GM12891 (cell line): ENCODE data around the gene UBE3D.
"Not testable (repeated sequence)": the region's sequence is repeated elsewhere in the genome, so short reads cannot be mapped to it uniquely, and the experiment has no call there.

ENCODE experiments used
- DNase-seq: peaks from one replicate; pipeline ENCODE4 v3.0.0; 2011; ENCODE audit warnings: low spot score; ENCODE audit not compliant: insufficient read length
- FAIRE-seq: peaks from 2 replicates; lab custom pipeline; 2011; peaks lifted over from hg19 to GRCh38; lab: Jason Lieb, UNC
- PAX5 ChIP-seq: IDR thresholded peaks from 2 replicates; pipeline ENCODE4 v1.6.1; 2011; ENCODE audit warnings: low read length, moderate library complexity, mild to moderate bottlenecking; ENCODE audit not compliant: insufficient read depth, severe bottlenecking
- POLR2A ChIP-seq: IDR thresholded peaks from 2 replicates; pipeline ENCODE4 v1.6.1; 2011; ENCODE audit warnings: low read depth, low read length, control low read depth
- POLR2AphosphoS5 ChIP-seq: IDR thresholded peaks from 2 replicates; pipeline ENCODE4 v1.6.1; 2011; ENCODE audit warnings: low read depth, low read length, control low read depth
- POU2F2 ChIP-seq: IDR thresholded peaks from 2 replicates; pipeline ENCODE4 v1.6.1; 2011; ENCODE audit warnings: low read depth, mild to moderate bottlenecking, control low read depth, low read length, moderate library complexity
- SPI1 ChIP-seq: IDR thresholded peaks from 2 replicates; pipeline ENCODE4 v1.6.1; 2011; ENCODE audit warnings: low read depth, low read length, control low read depth
- TAF1 ChIP-seq: IDR thresholded peaks from 2 replicates; pipeline ENCODE4 v1.6.1; 2011; ENCODE audit warnings: low read depth, low read length, control low read depth

UBE3D gene

DNA sequence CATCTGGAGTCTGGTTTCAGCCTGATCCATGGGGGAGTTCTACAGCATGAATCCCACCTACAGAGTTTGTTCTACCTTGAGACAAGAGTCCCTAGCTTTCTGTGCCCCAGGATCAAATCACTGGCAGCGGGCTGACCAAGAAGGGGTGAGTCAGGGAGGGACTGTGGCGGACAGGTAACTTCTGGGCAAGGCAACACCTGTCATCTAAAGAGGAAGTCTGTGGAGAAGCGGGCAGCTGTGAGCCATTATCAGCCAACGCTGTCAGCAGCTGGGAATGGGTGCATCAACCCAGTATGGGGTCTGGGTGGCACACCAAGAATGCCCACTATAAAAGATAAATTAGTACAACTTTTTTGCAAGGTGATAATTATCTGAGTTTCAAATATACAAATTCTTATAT lies 45.9 kb downstream of the UBE3D start:
- TF ChIP-seq SPI1 (no peak), POU2F2 (no peak), PAX5 (no peak), POLR2AphosphoS5 (no peak), TAF1 (no peak), POLR2A (no peak)
- no peak for FAIRE-seq
- DNase-seq: no peak

DNA sequence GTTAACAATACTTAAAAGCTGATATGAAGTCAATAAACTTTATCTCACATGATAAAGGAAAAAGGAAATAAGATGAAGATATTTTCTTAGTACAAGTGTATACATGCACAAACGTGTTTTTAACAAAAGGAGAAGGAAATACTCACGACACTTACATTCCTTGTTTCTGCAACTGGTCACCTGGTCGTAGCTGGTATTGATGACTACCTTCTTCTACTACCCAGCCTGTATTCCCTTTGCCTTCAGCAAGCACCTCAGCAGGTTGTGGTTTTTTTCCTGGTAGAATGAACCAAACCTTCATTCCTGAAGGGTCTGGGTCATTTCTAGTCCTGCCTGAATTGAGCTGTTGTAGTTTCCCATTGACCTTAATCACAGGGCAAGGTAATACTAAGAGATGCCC lies 54.5 kb downstream of the UBE3D start:
- DNase-seq, FAIRE-seq: not testable (repeated sequence)

DNA sequence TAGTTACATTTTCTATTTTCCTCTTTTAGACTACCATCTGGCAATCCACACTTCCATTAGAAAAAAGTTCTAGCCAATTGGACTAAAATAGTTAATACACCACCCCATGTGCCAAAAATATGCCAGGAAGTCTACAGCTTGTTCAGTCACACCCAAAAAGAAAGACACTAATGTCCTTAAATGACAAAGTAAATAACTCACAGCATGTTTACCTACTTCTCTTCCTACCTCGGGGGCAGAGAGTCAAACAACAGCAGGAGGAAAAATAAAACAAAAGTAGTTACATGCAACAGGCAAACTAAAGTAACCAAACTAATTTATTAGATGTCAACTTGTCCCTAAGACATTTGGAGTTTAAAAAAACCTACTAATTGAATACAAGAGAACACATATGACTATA lies 57.0 kb downstream of the UBE3D start:
- no peak for DNase-seq
- TF ChIP-seq SPI1 (no peak), TAF1 (no peak), POLR2AphosphoS5 (no peak), POU2F2 (no peak), PAX5 (no peak), POLR2A (no peak)
- no peak for FAIRE-seq

DNA sequence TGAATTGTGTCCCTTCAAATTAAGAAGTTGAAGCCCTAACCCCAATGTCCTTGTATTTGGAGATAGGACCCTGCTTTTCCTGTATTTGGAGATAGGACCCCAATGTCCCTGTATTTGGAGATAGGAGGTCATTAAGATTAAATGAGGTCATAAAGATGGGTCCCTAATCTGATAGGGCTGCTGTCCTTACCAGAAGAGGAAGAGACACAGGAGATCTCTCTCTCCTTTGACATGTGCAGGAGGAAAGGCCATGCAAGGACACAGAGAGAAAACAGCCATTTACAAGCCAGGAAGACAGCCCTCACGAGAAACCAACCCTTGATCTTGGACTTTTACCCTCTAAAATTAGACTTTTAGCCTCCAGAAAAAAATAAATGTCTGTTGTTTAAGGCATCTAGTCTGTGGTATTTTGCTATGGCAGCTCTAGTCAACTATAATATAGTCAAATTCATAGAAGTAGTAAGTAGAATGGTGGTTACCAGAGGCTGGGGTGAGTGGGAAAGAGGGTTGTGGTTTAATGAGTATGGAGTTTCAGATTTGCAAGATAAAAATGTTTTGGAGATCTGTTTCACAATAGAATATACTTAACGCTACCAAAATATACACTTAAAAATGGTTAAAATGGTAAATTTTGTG lies 59.3 kb downstream of the UBE3D start:
- FAIRE-seq (no peak), DNase-seq (no peak)
- TF ChIP-seq PAX5: no peak
- no peak for TF ChIP-seq TAF1
- TF ChIP-seq POLR2A: no peak
- no peak for TF ChIP-seq POLR2AphosphoS5
- no peak for TF ChIP-seq SPI1
- TF ChIP-seq POU2F2: no peak

DNA sequence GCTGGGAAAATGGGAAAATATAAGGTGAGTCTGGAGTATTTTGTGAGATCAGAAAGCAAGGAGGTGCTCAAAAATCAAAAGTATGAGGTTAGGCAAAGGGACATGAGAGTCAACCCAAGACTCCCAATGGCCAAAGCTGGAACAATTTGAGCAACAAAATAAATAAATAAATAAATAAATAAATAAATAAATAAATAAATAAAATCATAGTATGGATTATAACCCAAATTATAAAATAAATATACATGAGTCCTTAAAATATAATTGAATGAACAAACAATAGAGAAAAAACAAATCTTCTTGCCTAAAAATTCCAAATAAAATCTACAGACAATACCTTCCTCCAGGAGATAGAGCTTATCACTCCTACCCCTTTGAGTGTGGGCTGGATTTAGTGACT lies 69.5 kb downstream of the UBE3D start:
- DNase-seq (no peak), FAIRE-seq (no peak)
- TF ChIP-seq TAF1: no peak
- no peak for TF ChIP-seq SPI1
- no peak for TF ChIP-seq POLR2A
- TF ChIP-seq POLR2AphosphoS5: no peak
- TF ChIP-seq PAX5: no peak
- no peak for TF ChIP-seq POU2F2

DNA sequence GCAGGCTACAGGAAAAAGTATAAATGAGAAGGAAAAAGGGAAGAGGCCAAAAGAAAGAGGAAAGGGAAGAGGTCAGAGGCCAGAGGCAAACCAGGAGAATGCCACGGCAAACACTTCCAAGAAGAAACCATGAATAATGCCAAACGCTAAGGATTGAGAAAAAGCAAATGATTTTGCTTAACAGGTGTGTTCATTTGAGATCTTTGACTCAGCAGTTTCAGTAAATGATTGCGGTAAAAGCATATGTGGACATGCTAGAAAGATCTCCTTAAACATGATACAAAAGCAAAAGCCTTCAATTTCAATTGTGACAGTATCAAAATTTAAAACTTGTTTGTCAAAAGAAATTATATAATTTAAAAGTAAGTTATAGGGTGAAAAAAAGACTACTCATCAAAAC lies 70.6 kb downstream of the UBE3D start:
- DNase-seq: no peak
- no peak for TF ChIP-seq TAF1
- no peak for TF ChIP-seq POLR2AphosphoS5
- TF ChIP-seq SPI1: no peak
- TF ChIP-seq PAX5: no peak
- no peak for TF ChIP-seq POU2F2
- TF ChIP-seq POLR2A: no peak
- no peak for FAIRE-seq

DNA sequence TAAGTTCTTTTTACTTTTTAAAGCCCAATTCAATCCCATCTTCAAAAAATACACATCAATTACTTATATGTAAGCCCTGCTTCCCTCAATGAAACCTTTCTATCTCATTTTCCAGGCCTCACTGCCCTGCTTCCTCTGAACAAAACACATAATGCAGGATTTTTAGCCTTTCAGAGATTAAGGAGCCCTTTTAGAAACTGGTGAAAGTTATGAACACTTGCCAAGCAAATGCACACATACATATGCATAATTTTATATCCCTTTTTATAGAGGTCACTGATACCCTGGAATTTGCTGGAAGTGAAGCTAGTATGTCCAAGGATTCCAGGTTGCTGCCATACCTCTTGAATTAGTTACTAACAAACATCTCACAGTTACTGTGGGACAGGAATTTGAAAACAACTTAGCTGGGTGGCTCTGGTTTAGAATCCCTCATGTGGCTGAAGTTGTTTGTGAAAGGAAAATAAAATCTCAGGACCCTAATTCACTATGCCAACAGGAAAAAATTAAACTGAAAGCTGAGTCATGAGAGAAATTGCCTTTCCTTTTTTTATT lies 75.8 kb downstream of the UBE3D start:
- no peak for FAIRE-seq
- no peak for DNase-seq
- no peak for TF ChIP-seq SPI1
- TF ChIP-seq PAX5: no peak
- TF ChIP-seq POU2F2: no peak
- TF ChIP-seq POLR2A: no peak
- TF ChIP-seq TAF1: no peak
- TF ChIP-seq POLR2AphosphoS5: no peak

DNA sequence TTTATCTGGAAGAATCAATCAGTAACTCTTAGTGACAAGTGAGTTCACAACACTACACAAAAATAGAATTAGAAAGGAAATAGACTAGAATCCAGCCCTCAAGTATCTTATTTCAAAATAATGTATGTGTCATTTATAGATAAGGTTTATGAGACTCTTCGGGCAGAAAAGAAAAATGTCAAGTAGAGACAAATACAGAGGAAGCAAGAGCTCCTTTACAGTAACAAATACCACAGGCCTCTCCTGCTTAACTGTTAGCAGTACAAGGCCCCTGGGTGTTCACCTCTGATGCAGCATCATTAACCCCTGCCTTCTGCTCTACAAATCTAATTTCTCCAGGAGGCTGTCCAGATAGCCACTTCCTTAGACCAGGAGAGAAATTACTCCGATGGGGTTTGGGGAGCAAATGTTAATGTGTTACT lies 76.7 kb downstream of the UBE3D start:
- TF ChIP-seq POLR2AphosphoS5: no peak
- no peak for TF ChIP-seq TAF1
- TF ChIP-seq SPI1: no peak
- TF ChIP-seq PAX5: no peak
- DNase-seq (no peak), FAIRE-seq (no peak)

DNA sequence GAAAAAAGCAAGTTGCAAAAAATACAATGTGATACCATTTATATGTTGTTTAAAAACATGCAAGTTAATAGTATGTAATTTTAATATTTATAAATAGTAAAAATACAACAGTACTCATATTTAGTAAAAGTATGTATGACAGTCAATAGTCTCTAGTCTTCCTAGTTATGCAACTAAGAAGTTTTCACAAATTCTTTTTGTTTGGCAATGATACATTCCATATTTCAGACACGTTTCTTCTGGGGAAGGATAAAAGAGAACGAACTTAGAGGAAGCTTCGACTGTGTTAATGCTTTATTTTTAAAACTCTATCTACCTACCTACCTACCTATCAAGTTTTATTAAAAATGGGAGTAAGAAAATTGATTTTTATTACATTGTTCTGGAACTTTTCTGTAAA lies 77.7 kb downstream of the UBE3D start:
- FAIRE-seq: no peak
- no peak for DNase-seq
- TF ChIP-seq TAF1 (no peak), SPI1 (no peak), PAX5 (no peak), POU2F2 (no peak), POLR2AphosphoS5 (no peak), POLR2A (no peak)

DNA sequence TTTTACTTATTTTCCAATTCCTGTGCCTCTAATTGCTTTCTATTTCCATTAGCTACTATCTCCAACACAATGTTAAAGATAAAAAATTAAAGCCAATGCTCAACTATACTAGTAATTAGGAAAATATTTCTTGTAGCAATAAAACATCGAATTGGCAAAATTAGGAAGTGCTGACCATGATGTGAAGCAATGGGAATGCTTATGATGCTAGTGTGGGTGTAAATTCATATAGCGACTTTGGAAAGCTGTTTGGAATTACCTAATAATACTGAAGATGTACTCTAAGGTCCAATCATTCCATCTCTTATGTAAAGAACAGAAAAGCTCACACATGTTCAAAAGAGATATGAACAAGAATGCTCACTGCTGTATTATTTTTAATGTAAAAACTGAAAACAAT lies 78.2 kb downstream of the UBE3D start:
- DNase-seq: no peak
- FAIRE-seq: no peak
- TF ChIP-seq POLR2AphosphoS5: no peak
- TF ChIP-seq PAX5: no peak
- no peak for TF ChIP-seq POU2F2
- no peak for TF ChIP-seq POLR2A
- no peak for TF ChIP-seq SPI1
- TF ChIP-seq TAF1: no peak
